HL-60 (cell line): ENCODE data around the gene CERS5.

Experiments
- CTCF ChIP-seq: IDR thresholded peaks from one replicate; pipeline ENCODE4 v1.5.1; 2011; ENCODE audit warnings: low read length, control low read depth, inconsistent platforms; ENCODE audit not compliant: insufficient read depth
- GABPA ChIP-seq: IDR thresholded peaks from 2 replicates; pipeline ENCODE4 v1.6.1; 2012; ENCODE audit warnings: low read depth
- POLR2AphosphoS5 ChIP-seq: IDR thresholded peaks from 2 replicates; pipeline ENCODE4 v1.6.1; 2012; ENCODE audit warnings: low read depth
- REST ChIP-seq: IDR thresholded peaks from 2 replicates; pipeline ENCODE4 v1.6.1; 2012; ENCODE audit warnings: low read depth; ENCODE audit not compliant: insufficient replicate concordance

- peak; percentile 72 for TF ChIP-seq CTCF
- peak; percentile 65 for TF ChIP-seq POLR2AphosphoS5
- peak; percentile 55; the same call in 1 of the 2 replicates for TF ChIP-seq GABPA
- TF ChIP-seq REST = no peak
Observed at GRCh38 chr12:50084775-50085614, 82.2 kb downstream of the CERS5 start, which contains the start of gene SMARCD1.
